Neuronal stem cell (in vitro differentiated cells): Measurements from ENCODE around the gene VENTX.

Source experiments
- DNase-seq: peaks from one replicate; pipeline ENCODE4 v3.0.0-alpha.2; 2013; ENCODE audit warnings: low spot score
- H2AFZ ChIP-seq: one replicate; pipeline ENCODE4 v1.6.1; 2013; ENCODE audit warnings: mild to moderate bottlenecking, low read length, inconsistent platforms
- H2AK5ac ChIP-seq: 2 replicates; pipeline ENCODE4 v1.6.1; 2013; ENCODE audit warnings: low read depth, mild to moderate bottlenecking, inconsistent platforms, low read length, moderate library complexity, mixed read lengths
- H2BK120ac ChIP-seq: 2 replicates; pipeline ENCODE4 v1.6.1; 2013; ENCODE audit warnings: low read depth, mild to moderate bottlenecking, inconsistent platforms, low read length, moderate library complexity, mixed read lengths
- H2BK12ac ChIP-seq: one replicate; pipeline ENCODE4 v1.6.1; 2013; ENCODE audit warnings: low read length, inconsistent platforms
- H2BK15ac ChIP-seq: 2 replicates; pipeline ENCODE4 v1.6.1; 2013; ENCODE audit warnings: mild to moderate bottlenecking, low read length, inconsistent platforms, mixed read lengths
- H2BK5ac ChIP-seq: one replicate; pipeline ENCODE4 v1.6.1; 2013; ENCODE audit warnings: inconsistent platforms, mild to moderate bottlenecking, low read length, moderate library complexity
- H3K14ac ChIP-seq: one replicate; pipeline ENCODE4 v1.6.1; 2013; ENCODE audit warnings: low read length, inconsistent platforms
- H3K18ac ChIP-seq: 2 replicates; pipeline ENCODE4 v1.6.1; 2013; ENCODE audit warnings: low read length, inconsistent platforms
- H3K23ac ChIP-seq: 2 replicates; pipeline ENCODE4 v1.6.1; 2013; ENCODE audit warnings: low read depth, mild to moderate bottlenecking, mixed read lengths, low read length, inconsistent platforms; ENCODE audit not compliant: poor library complexity
- H3K27ac ChIP-seq: replicated peaks from 3 replicates; pipeline ENCODE4 v1.5.1; 2013; ENCODE audit warnings: low read length, inconsistent platforms
- H3K27me3 ChIP-seq, 3 experiments: 2 replicates each; pipeline ENCODE4 v1.6.1; 2013; ENCODE audit warnings: low read length in 3 of 3, mild to moderate bottlenecking in 2 of 3, inconsistent platforms in 1 of 3, low read depth in 1 of 3, mixed read lengths in 1 of 3, moderate library complexity in 1 of 3; ENCODE audit not compliant: control insufficient read depth in 3 of 3, insufficient read depth in 3 of 3
- H3K36me3 ChIP-seq, 2 donors: replicated peaks in 1 of 2; 2 replicates each; pipeline ENCODE4 v1.6.1; 2013; ENCODE audit warnings: low read length in 2 of 2; ENCODE audit not compliant: control insufficient read depth in 2 of 2, insufficient read depth in 2 of 2
- H3K4ac ChIP-seq: 2 replicates; pipeline ENCODE4 v1.6.1; 2013; ENCODE audit warnings: inconsistent platforms, mild to moderate bottlenecking, low read length, moderate library complexity
- H3K4me1 ChIP-seq, 2 donors: 1 replicate in 1 of 2; 2 replicates in 1 of 2; pipeline ENCODE4 v1.6.1; 2013; ENCODE audit warnings: low read length in 2 of 2, low read depth in 1 of 2; ENCODE audit not compliant: control insufficient read depth in 2 of 2, insufficient read depth in 1 of 2
- H3K4me2 ChIP-seq: one replicate; pipeline ENCODE4 v1.6.1; 2013; ENCODE audit warnings: mild to moderate bottlenecking, low read length, inconsistent platforms; ENCODE audit not compliant: insufficient read depth, poor library complexity, severe bottlenecking
- H3K4me3 ChIP-seq, 2 donors: 2 replicates each; pipeline ENCODE4 v1.5.1; 2013; ENCODE audit warnings: low read length in 2 of 2, mild to moderate bottlenecking in 2 of 2, inconsistent platforms in 1 of 2, moderate library complexity in 1 of 2
- H3K79me1 ChIP-seq: one replicate; pipeline ENCODE4 v1.6.1; 2013; ENCODE audit warnings: low read depth, mild to moderate bottlenecking, inconsistent platforms, low read length, moderate library complexity
- H3K9ac ChIP-seq: one replicate; pipeline ENCODE4 v1.6.1; 2013; ENCODE audit warnings: mild to moderate bottlenecking, low read depth, low read length, inconsistent platforms; ENCODE audit not compliant: poor library complexity
- H3K9me3 ChIP-seq, 2 donors: replicated peaks in 1 of 2; 2 replicates each; pipeline versions ENCODE3 to v1.6.1; 2013; ENCODE audit warnings: low read length in 2 of 2, mild to moderate bottlenecking in 2 of 2, inconsistent platforms in 1 of 2, low read depth in 1 of 2, mixed read lengths in 1 of 2, moderate library complexity in 1 of 2; ENCODE audit not compliant: control insufficient read depth in 2 of 2, insufficient read depth in 1 of 2
- H4K8ac ChIP-seq: one replicate; pipeline ENCODE4 v1.6.1; 2013; ENCODE audit warnings: low read depth, mild to moderate bottlenecking, inconsistent platforms, low read length, moderate library complexity
- H4K91ac ChIP-seq: one replicate; pipeline ENCODE4 v1.6.1; 2013; ENCODE audit warnings: low read length, low read depth, mild to moderate bottlenecking, inconsistent platforms; ENCODE audit not compliant: poor library complexity
- WGBS, 2 donors: extraction: QIAGEN DNeasy Blood & Tissue Kit; methylation state at CpG; one replicate each; pipeline ENCODE4 v1.1.7; 2013; ENCODE audit warnings: missing lambda C conversion rate in 2 of 2, mixed read lengths in 1 of 2; ENCODE audit not compliant: insufficient read length in 2 of 2, insufficient replicate concordance in 1 of 2; ENCODE audit errors: extremely low coverage in 2 of 2; 5-methylcytosine and 5-hydroxymethylcytosine counted together

VENTX gene

GRCh38 chr10:133204226-133205015, 33.2 kb upstream of the VENTX start:
- no peak for DNase-seq

GRCh38 chr10:133205146-133205545, 32.5 kb upstream of the VENTX start:
- no peak overlapping the region for H3K4me2 ChIP-seq
- H3K4me1 ChIP-seq: peaks cover under 1 to 4% of the 10 kb centered on the region in 2 donors
- H3K4ac ChIP-seq: peak overlapping the region; percentile 53
- H2BK120ac ChIP-seq: no peak overlapping the region
- peak overlapping the region; percentile 6 for H4K8ac ChIP-seq
- no peak overlapping the region for H3K9ac ChIP-seq
- H2AK5ac ChIP-seq: peak overlapping the region; percentile 46
- peaks cover 0 to 5% of the 10 kb centered on the region in 2 donors for H3K9me3 ChIP-seq
- no peak overlapping the region for H2AFZ ChIP-seq
- no peak overlapping the region for H2BK15ac ChIP-seq
- H2BK12ac ChIP-seq: no peak overlapping the region
- H4K91ac ChIP-seq: no peak overlapping the region
- peak overlapping the region; percentile 57 for H3K18ac ChIP-seq
- WGBS, 2 donors: no CpG with 5 or more reads among the region's 23 CpGs
- no peaks in the 10 kb centered on the region for H3K27me3 ChIP-seq
- H3K36me3 ChIP-seq: peaks cover 0 to 2% of the 10 kb centered on the region in 2 donors
- DNase-seq: no peak
- H2BK5ac ChIP-seq: no peak overlapping the region
- no peak overlapping the region for H3K27ac ChIP-seq
- peak overlapping the region; percentile 85 for H3K23ac ChIP-seq
- H3K14ac ChIP-seq: peak overlapping the region; percentile 82
- H3K4me3 ChIP-seq: peak overlapping the region in 1 of 2 donors; percentile 14
- H3K79me1 ChIP-seq: peaks cover 1% of the 10 kb centered on the region

More at GRCh38 chr10:133204226-133205015, 33.2 kb upstream of the VENTX start:
- H3K4me2 ChIP-seq: peak overlapping the region; percentile 11
- WGBS, 2 donors: no CpG with 5 or more reads among the region's 38 CpGs
- H2BK12ac ChIP-seq: peak overlapping the region; percentile 84
- no peak overlapping the region for H2BK15ac ChIP-seq
- peaks cover 3% of the 10 kb centered on the region for H3K79me1 ChIP-seq
- no peak overlapping the region for H3K27ac ChIP-seq
- H3K4me3 ChIP-seq: no peak overlapping the region
- H3K27me3 ChIP-seq: no peaks in the 10 kb centered on the region
- H3K14ac ChIP-seq: no peak overlapping the region
- peak overlapping the region; percentile 92 for H2AK5ac ChIP-seq
- no peak overlapping the region for H3K9ac ChIP-seq
- H3K4ac ChIP-seq: peak overlapping the region; percentile 23
- peak overlapping the region; percentile 65 for H3K23ac ChIP-seq
- peaks cover 0 to 2% of the 10 kb centered on the region in 2 donors for H3K36me3 ChIP-seq
- H4K91ac ChIP-seq: no peak overlapping the region
- no peak overlapping the region for H2BK5ac ChIP-seq
- peaks cover 2 to 4% of the 10 kb centered on the region in 2 donors for H3K4me1 ChIP-seq
- H3K18ac ChIP-seq: no peak overlapping the region
- peaks cover 0 to 5% of the 10 kb centered on the region in 2 donors for H3K9me3 ChIP-seq
- peak overlapping the region; percentile 96 for H4K8ac ChIP-seq
- no peak overlapping the region for H2AFZ ChIP-seq
- no peak overlapping the region for H2BK120ac ChIP-seq

GRCh38 chr10:133206356-133207040, 31.2 kb upstream of the VENTX start:
- Histone ChIP-seq H3K27me3 (no peaks in the 10 kb centered on the region), H3K27ac (no peak overlapping the region), H2BK15ac (no peak overlapping the region), H3K9ac (no peak overlapping the region), H3K4me2 (no peak overlapping the region), H3K79me1 (peaks cover 1% of the 10 kb centered on the region), H3K4me3 (no peak overlapping the region), H2BK5ac (no peak overlapping the region), H2BK12ac (no peak overlapping the region), H3K36me3 (peaks cover 0 to 2% of the 10 kb centered on the region in 2 donors), H2AFZ (no peak overlapping the region), H2AK5ac (peak overlapping the region; percentile 21), H2BK120ac (no peak overlapping the region), H4K8ac (no peak overlapping the region), H4K91ac (no peak overlapping the region), H3K4ac (no peak overlapping the region), H3K9me3 (peaks cover 0 to 5% of the 10 kb centered on the region in 2 donors), H3K4me1 (peaks cover 0 to 4% of the 10 kb centered on the region in 2 donors), H3K23ac (no peak overlapping the region), H3K18ac (peak overlapping the region; percentile 76), H3K14ac (peak overlapping the region; percentile 38)
- DNase-seq: no peak
- WGBS, 2 donors: no CpG with 5 or more reads among the region's 17 CpGs

DNA sequence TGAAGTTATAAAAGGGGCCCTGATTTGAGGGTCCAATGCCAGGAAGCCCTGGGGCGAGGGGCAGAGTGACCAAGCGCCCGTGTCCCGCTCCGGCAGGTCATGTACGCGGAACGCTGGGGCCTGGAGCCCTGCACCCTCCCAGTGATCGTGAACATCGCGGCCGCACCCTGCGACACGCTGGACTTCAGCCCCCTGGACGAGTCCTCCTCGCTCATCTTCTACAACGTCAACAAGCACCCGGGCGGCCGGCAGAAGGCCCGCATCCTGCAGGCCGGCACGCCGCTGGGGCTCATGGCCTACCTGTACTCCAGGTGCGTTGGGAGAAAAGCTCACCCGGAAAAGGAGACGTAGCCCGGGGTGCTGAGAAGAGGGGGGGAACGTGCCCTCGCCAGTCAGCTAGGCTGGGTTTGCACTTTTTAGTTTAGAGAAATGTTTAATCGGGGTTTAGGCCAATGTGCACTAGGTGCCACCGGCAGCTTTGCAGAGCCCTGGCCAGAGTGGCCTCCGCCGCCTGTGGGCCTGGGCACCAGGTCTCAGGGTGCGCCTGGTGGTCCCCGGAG, 30.5 kb upstream of the VENTX start:
- no peak overlapping the region for H3K4ac ChIP-seq
- H2AK5ac ChIP-seq: peak overlapping the region; percentile 21
- H3K18ac ChIP-seq: no peak overlapping the region
- peaks cover 0 to 4% of the 10 kb centered on the region in 2 donors for H3K4me1 ChIP-seq
- no peak overlapping the region for H4K91ac ChIP-seq
- H3K79me1 ChIP-seq: peaks cover 1% of the 10 kb centered on the region
- peak overlapping the region; percentile 71 for H3K14ac ChIP-seq
- H3K9me3 ChIP-seq: peaks cover 0 to 5% of the 10 kb centered on the region in 2 donors
- H3K27ac ChIP-seq: no peak overlapping the region
- no peak overlapping the region for H3K4me2 ChIP-seq
- H2BK120ac ChIP-seq: no peak overlapping the region
- no peaks in the 10 kb centered on the region for H3K27me3 ChIP-seq
- DNase-seq: no peak
- H2BK5ac ChIP-seq: peak overlapping the region; percentile 13
- H2AFZ ChIP-seq: no peak overlapping the region
- H2BK15ac ChIP-seq: no peak overlapping the region
- peak overlapping the region; percentile 43 for H4K8ac ChIP-seq
- no CpG with 5 or more reads among the region's 36 CpGs for WGBS, 2 donors
- peak overlapping the region; percentile 55 for H3K23ac ChIP-seq
- peaks cover 0 to 6% of the 10 kb centered on the region in 2 donors for H3K36me3 ChIP-seq
- H3K4me3 ChIP-seq: no peak overlapping the region
- no peak overlapping the region for H3K9ac ChIP-seq
- H2BK12ac ChIP-seq: no peak overlapping the region
